GM12874 (cell line): ENCODE results near the gene SLC5A9.

ENCODE experiments used
- CTCF ChIP-seq: IDR thresholded peaks from 2 replicates; pipeline ENCODE4 v1.5.1; 2011; ENCODE audit warnings: low read depth, mild to moderate bottlenecking, control low read depth, low read length, moderate library complexity; ENCODE audit not compliant: insufficient read depth

The SLC5A9 gene

GRCh38 chr1:48248356-48248755 is 25.8 kb downstream of the SLC5A9 start:
- TF ChIP-seq CTCF: no peak

GRCh38 chr1:48249868-48250267 is 27.4 kb downstream of the SLC5A9 start:
- TF ChIP-seq CTCF: no peak

- no peak for TF ChIP-seq CTCF
Observed at GRCh38 chr1:48250572-48250971, 28.1 kb downstream of the SLC5A9 start.

- TF ChIP-seq CTCF: no peak
Observed at GRCh38 chr1:48251323-48251722, 28.8 kb downstream of the SLC5A9 start.

GRCh38 chr1:48251821-48252220 is 29.3 kb downstream of the SLC5A9 start:
- no peak for TF ChIP-seq CTCF

- TF ChIP-seq CTCF: no peak
Observed at GRCh38 chr1:48254254-48254653, 31.7 kb downstream of the SLC5A9 start.

GRCh38 chr1:48258106-48258505 is 35.6 kb downstream of the SLC5A9 start:
- TF ChIP-seq CTCF: no peak

- no peak for TF ChIP-seq CTCF
Observed at GRCh38 chr1:48261881-48262400, 39.4 kb downstream of the SLC5A9 start.
